ENCODE measurements around the gene PRKAR1A.

GRCh38 chr17:68468788-68469187 is 43.4 kb upstream of the PRKAR1A start:
- TF ChIP-seq EZH2 (IDR thresholded peaks at IDR 0.05; ENCODE audit: low read depth, low read length, severe bottlenecking), result no peak
- no peak for TF ChIP-seq POLR2A (IDR thresholded peaks at IDR 0.05; ENCODE audit: control extremely low read depth in 1 of 2, low read depth in 2 of 2, low read length in 2 of 2)
- no peak for TF ChIP-seq ASH2L (IDR thresholded peaks at IDR 0.05; ENCODE audit: low read length)
- no peak for TF ChIP-seq RAD21 (IDR thresholded peaks at IDR 0.05 in 1 of 2, conservative IDR thresholded peaks at IDR 0.05 in 1 of 2; ENCODE audit: low read depth in 2 of 2, low read length in 2 of 2)
